GM19238 (cell line): ENCODE results near the gene LPO.

Experiments
- DNase-seq: peaks from one replicate; pipeline ENCODE4 v3.0.0; 2011; ENCODE audit warnings: low spot score; ENCODE audit not compliant: insufficient read length

The LPO gene

DNA sequence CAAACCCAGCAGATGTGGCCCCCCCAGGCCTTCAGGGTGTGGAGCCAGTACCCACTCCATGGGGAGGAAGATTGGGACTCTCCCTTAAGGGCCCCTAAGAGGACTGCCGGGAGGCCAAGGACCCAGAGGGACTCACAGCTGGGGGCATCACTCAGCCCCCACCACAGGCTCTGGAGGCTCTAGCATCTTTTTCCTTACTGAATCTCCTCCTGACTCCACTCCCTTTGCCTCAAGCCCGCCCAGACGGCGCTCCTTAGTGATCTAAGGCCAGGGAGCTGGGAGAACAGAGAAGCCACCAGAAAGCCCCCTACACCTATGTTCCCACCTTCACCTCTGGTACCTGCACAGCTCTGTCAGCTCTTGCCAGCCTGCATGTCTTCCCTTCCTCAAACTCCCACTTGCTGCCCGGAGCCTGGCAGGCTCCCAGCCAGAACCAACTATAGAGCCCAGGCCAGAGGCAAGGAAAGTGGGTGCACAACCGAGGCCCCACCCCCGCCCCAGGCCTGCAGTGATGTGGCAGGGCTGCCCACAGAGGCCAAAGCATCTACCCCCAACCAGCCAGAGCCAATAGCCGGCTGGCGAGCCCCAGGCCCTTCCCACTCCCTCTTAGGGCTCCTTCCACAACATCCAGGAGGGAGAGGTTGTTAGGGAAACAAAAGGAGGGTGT, 64.7 kb downstream of the LPO start:
- DNase-seq: no peak

DNA sequence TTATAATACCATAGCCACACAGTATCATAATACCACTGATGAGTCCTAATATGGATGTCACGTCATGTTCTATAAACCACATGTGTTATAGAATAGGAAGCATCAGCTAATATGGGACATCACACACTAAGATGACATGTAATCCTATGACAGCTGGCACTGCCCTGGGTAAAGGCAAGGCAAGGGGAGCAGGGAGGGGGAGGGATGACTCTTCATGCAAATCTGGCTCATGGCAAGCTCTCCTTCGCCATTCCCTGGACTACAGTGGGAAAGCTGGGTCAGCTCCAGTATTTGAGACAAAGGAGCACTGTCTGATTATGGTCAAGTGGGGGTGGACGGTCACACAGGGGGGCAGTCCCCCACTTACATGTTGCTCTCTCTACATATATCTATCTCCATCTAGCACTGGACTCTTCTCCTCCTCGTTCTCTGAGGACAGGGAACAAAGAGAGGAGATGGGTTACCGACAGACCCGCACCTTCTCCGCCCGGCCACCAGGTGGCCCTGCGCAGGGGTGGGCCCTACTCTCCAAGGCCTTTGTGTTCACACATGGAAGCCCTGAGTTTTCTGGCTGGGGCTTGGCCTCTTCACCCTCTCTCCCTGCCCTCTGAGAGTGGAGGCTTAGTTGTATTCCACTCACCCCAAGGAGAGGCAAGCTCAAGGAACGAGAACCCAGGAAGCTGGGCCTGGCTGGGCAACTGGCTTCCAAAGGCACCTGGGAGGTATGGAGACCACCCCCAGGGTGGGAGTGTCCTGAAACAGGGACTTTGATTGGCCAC, 65.8 kb downstream of the LPO start:
- DNase-seq: peak; percentile 86

- DNase-seq: no peak
Observed at GRCh38 chr17:58304750-58305486, 66.5 kb downstream of the LPO start.

GRCh38 chr17:58305626-58306025, 67.2 kb downstream of the LPO start:
- DNase-seq: no peak

- no peak for DNase-seq
Observed at GRCh38 chr17:58306131-58306951, 68.0 kb downstream of the LPO start.

GRCh38 chr17:58307468-58308172, 69.2 kb downstream of the LPO start:
- no peak for DNase-seq

DNA sequence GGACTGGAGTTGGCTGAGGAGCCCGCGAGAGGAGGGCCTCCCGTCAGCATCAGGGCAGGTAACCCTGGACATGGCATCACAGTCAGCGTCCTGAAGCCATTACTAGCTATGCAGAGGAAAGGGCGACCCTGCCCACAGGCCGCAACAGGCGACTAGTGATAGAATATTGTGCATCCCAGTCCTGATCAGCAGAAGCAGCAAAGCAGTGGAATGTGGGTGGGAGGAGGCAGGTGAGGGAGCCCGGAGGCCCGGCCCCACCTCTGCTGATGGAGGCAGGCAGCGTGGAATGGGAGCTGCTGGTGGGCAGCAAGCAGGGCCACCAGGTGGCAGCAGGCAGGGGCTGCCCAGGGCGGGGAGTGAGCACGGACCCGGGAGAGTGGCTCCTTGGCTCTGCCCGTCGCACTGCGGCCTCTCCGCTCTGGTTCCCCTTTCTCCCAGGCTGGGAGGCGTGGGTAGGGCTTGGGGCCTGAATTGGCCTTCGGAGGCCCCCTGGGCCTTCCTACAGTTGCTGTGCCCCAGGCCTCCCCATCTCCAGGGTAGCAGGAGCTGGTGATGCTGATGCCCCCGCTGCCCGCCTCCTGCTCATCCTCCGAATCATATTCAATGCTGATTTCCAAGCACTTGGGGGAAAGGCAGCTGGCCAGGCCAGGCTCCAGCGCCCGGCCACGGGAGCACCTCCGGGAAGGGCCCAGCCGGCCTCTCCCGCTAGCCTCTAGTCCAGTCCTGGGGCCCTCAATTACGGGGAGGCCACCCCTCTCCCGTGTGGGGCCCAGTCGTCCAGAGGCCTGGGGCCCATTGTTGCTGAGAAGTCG, 70.0 kb downstream of the LPO start:
- DNase-seq: no peak

- DNase-seq: no peak
Observed at GRCh38 chr17:58308985-58309917, 70.9 kb downstream of the LPO start.

- no peak for DNase-seq
Observed at GRCh38 chr17:58309918-58310259, 71.5 kb downstream of the LPO start.

DNA sequence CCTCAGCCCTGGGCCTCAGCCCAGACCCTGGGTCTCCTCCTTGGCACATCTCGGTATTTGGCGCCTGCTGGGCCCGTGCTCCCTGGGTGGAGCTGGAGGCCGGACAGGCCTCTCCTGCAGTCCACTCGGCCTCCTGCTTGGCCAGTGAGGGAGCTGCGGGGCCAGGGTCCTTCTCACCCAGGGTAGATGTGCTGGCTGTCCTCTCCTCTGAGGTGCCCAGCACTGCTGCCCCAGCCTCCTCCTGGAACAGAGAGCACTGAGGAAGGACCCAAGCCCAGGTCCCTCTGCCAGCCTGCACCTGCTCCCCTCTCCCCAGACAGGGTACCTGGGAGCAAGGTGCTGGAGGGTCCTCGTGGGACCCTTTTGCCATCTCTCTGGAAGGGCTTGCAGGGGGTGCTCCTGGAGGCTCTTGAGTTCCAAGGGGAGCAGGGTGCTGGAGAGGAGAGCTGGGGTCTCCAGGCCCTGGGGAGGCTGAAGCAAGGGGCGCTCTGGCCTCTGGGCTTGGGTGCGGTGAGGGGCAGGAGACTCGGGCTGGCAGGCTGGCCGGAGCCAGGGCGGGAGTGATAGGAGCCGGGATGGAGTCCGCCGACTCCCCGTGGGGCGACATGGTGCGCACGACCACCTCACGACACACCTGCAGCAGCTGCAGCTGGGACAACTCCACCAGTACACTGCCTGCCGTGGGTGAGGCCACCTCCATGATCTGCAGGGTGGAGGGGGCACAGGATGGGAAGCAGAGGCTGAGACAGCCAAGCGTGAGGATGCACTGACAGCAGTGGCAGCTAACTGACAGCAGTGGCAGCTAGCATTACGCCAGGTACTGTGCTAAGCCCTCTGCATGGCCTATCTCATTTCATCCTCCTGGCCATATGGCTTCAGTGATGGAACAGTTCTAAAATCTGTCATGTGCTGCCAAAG, 72.4 kb downstream of the LPO start:
- DNase-seq: no peak

DNA sequence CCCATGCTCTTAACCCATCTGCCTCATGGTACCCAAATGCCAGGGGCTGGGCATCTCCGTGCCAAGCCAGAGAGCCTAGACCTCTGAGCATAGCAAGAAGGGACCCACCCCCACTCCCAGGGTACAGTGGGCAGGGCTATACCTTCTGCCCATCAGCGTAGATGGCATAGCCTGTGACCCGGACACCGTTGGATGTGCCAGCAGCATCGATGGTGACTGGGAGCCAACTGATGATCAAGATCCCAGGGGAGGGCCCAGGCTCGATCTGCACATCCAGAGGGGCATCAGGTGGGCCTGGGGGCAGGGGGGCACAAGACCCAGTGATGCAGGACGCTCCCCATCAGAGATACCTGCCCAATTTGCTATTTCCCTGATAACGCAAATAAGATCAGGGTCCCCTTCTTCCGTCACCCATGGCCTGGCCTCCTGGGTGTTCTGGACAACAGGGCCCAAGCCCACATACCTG, 73.1 kb downstream of the LPO start:
- no peak for DNase-seq

- DNase-seq: no peak
Observed at GRCh38 chr17:58312021-58312630, 73.7 kb downstream of the LPO start.

DNA sequence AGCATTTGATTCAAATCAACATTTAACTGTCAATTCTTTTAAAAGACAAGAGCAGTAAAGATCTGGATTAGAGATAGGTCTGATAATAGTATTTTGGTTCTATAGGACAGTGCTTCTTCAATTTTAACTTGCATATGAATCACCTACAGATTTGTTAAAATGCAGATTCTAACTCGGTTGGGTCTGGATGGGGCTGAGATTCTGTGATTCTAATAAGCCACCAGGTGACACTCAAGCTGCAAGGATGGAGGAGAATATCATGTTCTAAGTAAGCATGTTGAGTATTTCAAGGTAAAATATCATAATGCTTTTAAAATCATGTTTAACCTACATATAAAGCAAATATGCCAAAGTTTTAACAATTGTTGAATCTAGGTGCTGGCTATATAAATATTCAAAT, 74.4 kb downstream of the LPO start:
- no peak for DNase-seq

GRCh38 chr17:58313815-58314705, 75.7 kb downstream of the LPO start:
- no peak for DNase-seq

DNA sequence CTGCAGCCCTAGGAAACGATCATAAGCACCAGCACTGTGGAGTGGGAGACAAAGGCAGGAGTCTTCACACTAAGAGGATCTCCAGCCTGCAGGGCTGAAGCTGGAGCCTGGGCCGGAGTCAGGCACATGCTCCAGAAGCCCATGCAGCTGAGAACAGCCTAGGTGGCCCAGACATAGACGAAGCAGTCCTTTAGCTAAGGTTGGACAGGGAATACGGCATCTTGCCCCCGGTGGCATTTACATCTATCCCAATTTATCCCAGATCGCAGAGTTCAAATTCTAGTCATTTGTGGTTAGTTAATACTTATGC, 76.3 kb downstream of the LPO start:
- no peak for DNase-seq

- no peak for DNase-seq
Observed at GRCh38 chr17:58315281-58315711, 76.9 kb downstream of the LPO start.

DNA sequence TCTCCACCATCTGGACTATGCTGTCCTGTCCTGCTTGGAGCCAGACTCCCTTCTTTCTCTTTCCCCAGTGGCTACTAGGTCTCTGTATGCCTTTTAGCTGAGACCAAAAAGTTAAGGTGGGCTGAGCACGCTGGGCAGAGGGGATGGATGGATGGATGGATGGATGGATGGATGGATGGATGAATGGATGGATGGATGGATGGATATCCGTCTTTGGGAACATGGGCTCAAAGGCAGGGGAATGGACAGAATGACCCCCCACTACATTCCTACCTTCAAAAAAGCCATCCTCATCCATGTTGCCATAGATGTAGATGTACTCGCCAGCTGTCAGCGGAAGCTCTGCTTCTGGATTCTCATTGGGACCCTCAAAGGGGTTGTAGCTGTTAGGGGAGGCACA, 77.4 kb downstream of the LPO start:
- DNase-seq: no peak
